H1 (cell line): ENCODE data around the gene TMPRSS9. TPM values are rescaled to one million over a fixed set of nuclear protein-coding genes. Genes with fewer than 3 reads are reported as not detected.
A peak's percentile ranks its signal among the peaks of the same experiment; 100 is the strongest.

Source experiments
- CBX8 ChIP-seq: fragments of 300-800, 300-1000 bp; sonication (generic); IDR thresholded peaks from 2 replicates; pipeline ENCODE4 v1.7.1; 2016; ENCODE audit warnings: low read depth, low read length, borderline replicate concordance
- FOSL1 ChIP-seq: IDR thresholded peaks from 2 replicates; pipeline ENCODE4 v1.6.1; 2011; ENCODE audit warnings: mild to moderate bottlenecking, low read depth, low read length, moderate library complexity; ENCODE audit not compliant: insufficient read depth
- HDAC2 ChIP-seq, 2 experiments: fragments of 300-600 bp in 1 of 2; sonication (generic) in 1 of 2; IDR thresholded peaks; 2 replicates each; pipeline ENCODE4 v1.6.1; 2011 to 2012; ENCODE audit warnings: low read depth in 2 of 2, low read length in 2 of 2, mild to moderate bottlenecking in 2 of 2, moderate library complexity in 2 of 2, borderline replicate concordance in 1 of 2, inconsistent platforms in 1 of 2
- MAFK ChIP-seq: IDR thresholded peaks from 2 replicates; pipeline ENCODE4 v1.6.1; 2012; ENCODE audit warnings: low read depth, mild to moderate bottlenecking, improper control_type of control experiment, low read length
- NANOG ChIP-seq: IDR thresholded peaks from 2 replicates; pipeline ENCODE4 v1.6.1; 2011; ENCODE audit warnings: low read length, low read depth, mild to moderate bottlenecking, inconsistent platforms; ENCODE audit not compliant: insufficient read depth, poor library complexity, severe bottlenecking
- PHF8 ChIP-seq: fragments of 200-600 bp; sonication (generic); conservative IDR thresholded peaks from 2 replicates; pipeline ENCODE4 v1.7.1; 2012; ENCODE audit warnings: low read depth, mild to moderate bottlenecking, inconsistent platforms, low read length, moderate library complexity
- POLR2A ChIP-seq, 2 experiments: IDR thresholded peaks; 1 replicate in 1 of 2; 2 replicates in 1 of 2; pipeline ENCODE4 v1.6.1; 2011; ENCODE audit warnings: low read depth in 2 of 2, low read length in 2 of 2, mild to moderate bottlenecking in 2 of 2; ENCODE audit errors: control extremely low read depth in 1 of 2
- POU5F1 ChIP-seq: IDR thresholded peaks from 2 replicates; pipeline ENCODE4 v1.6.1; 2011; ENCODE audit warnings: low read depth, mild to moderate bottlenecking, low read length, moderate library complexity
- RBBP5 ChIP-seq: IDR thresholded peaks from 2 replicates; pipeline ENCODE4 v1.7.1; 2012; ENCODE audit warnings: low read depth, mild to moderate bottlenecking, inconsistent platforms, low read length, moderate library complexity, borderline replicate concordance
- RNF2 ChIP-seq: fragments of 200-900, 300-1000 bp; sonication (generic); IDR thresholded peaks from 2 replicates; pipeline ENCODE4 v1.7.1; 2016; ENCODE audit warnings: borderline replicate concordance, low read depth, mild to moderate bottlenecking, antibody characterized with exemption, low read length; ENCODE audit not compliant: poor library complexity, severe bottlenecking; ENCODE audit errors: missing control alignments
- RXRA ChIP-seq: IDR thresholded peaks from 2 replicates; pipeline ENCODE4 v1.6.1; 2011; ENCODE audit warnings: low read depth, mild to moderate bottlenecking, low read length, moderate library complexity; ENCODE audit not compliant: insufficient read depth
- SIN3A ChIP-seq, 2 experiments: IDR thresholded peaks in 1 of 2; conservative IDR thresholded peaks in 1 of 2; 2 replicates each; pipeline ENCODE4 v1.6.1; 2011 to 2012; ENCODE audit warnings: low read length in 2 of 2, improper control_type of control experiment in 1 of 2, low read depth in 1 of 2, mild to moderate bottlenecking in 1 of 2
- SP2 ChIP-seq: IDR thresholded peaks from 2 replicates; pipeline ENCODE4 v1.6.1; 2012; ENCODE audit warnings: mild to moderate bottlenecking, low read length, inconsistent platforms
- SP4 ChIP-seq: IDR thresholded peaks from 2 replicates; pipeline ENCODE4 v1.6.1; 2012; ENCODE audit warnings: low read length, inconsistent platforms
- TCF12 ChIP-seq: IDR thresholded peaks from 2 replicates; pipeline ENCODE4 v1.6.1; 2011; ENCODE audit warnings: low read depth, mild to moderate bottlenecking, low read length
- TEAD4 ChIP-seq: IDR thresholded peaks from 2 replicates; pipeline ENCODE4 v1.6.1; 2012; ENCODE audit warnings: low read depth, low read length, inconsistent platforms, mixed read lengths
- polyA plus RNA-seq, 7 experiments: library from polyadenylated mRNA; depleted of rRNA in 3 of 7; stranded (reverse) in 5 of 7; unstranded in 2 of 7; fragments of >200 nt in 5 of 7; fragments of 200-250 nt in 2 of 7; gene quantifications; 1 replicate in 5 of 7; 2 replicates in 1 of 7; 4 replicates in 1 of 7; pipeline versions ENCODE4 v1.2.1 to v1.2.3, GENCODE V29; 2011 to 2013; ENCODE audit warnings: missing spikeins in 2 of 7, mixed read lengths in 2 of 7
- total RNA-seq: library from RNA; stranded (reverse); fragmentation: NEBNext Ultra II Directional; extraction: Animal tissue kit (Norgen Biotek cat#: 25700); gene quantifications from 2 replicates; pipeline ENCODE4 v1.2.1, GENCODE V29; 2021
- TF ChIP-seq, protein P1 (sequence below): IDR thresholded peaks from 2 replicates; pipeline ENCODE4 v1.6.1; 2012; ENCODE audit warnings: low read length, inconsistent platforms

Gene TMPRSS9
- total and polyA plus RNA-seq, 2 of the 8 experiments (the other 6 are each of a cell fraction or from before 2014, with no cell fraction given), result 0.15 to 0.19 TPM

DNA sequence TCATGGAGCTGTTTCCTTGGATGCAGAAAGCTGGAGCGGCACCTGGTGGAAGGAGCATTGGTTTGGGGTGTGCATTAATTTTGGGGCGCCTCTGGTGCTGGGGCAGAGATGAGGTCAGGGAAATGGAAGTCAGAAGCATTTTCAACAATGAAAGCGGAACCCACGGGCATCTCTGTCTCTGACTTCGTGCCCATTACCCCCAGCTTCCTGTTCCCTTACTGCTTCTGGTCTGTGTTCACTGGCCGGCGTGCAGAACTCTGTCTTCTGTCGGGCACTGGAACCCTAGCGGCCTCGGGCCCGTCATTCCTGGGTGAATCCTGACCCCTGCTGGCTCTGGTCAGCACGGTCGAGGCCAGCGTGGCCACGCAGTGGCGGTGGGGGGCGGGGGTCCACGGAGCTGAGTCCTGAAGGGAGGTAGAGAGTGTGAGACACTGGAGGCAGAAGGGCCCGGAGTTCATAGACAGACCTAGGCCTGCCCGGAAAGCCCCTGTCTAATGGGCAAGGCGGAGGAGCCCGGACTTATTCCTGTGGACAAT, 44.2 kb upstream of the TMPRSS9 start (continued):
- no peak for TF ChIP-seq RBBP5
- TF ChIP-seq PHF8, result no peak
- TF ChIP-seq SIN3A (conservative IDR thresholded peaks at IDR 0.05 in 1 of 2, IDR thresholded peaks at IDR 0.05 in 1 of 2; ENCODE audit: low read depth in 1 of 2, low read length in 2 of 2), result peak in 1 of 2 experiments; percentile 77; a peak in 2 of 4 replicates
- no peak for TF ChIP-seq FOSL1
- TF ChIP-seq TCF12, result no peak
- no peak for TF ChIP-seq RXRA
- TF ChIP-seq, protein P1, sequence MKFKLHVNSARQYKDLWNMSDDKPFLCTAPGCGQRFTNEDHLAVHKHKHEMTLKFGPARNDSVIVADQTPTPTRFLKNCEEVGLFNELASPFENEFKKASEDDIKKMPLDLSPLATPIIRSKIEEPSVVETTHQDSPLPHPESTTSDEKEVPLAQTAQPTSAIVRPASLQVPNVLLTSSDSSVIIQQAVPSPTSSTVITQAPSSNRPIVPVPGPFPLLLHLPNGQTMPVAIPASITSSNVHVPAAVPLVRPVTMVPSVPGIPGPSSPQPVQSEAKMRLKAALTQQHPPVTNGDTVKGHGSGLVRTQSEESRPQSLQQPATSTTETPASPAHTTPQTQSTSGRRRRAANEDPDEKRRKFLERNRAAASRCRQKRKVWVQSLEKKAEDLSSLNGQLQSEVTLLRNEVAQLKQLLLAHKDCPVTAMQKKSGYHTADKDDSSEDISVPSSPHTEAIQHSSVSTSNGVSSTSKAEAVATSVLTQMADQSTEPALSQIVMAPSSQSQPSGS, result no peak
- peak; percentile 40; the same call in 1 of the 2 replicates for TF ChIP-seq TEAD4
- TF ChIP-seq POU5F1, result no peak
- no peak for TF ChIP-seq MAFK
- no peak for TF ChIP-seq NANOG
- TF ChIP-seq SP2, result no peak
- TF ChIP-seq SP4, result no peak
- TF ChIP-seq HDAC2 (IDR thresholded peaks at IDR 0.05; ENCODE audit: borderline replicate concordance in 1 of 2, low read depth in 2 of 2, low read length in 2 of 2), result peak; percentile 17 to 45; a peak in 1 of 4 replicates
- no peak for TF ChIP-seq CBX8
- no peak for TF ChIP-seq POLR2A (IDR thresholded peaks at IDR 0.05; ENCODE audit: control extremely low read depth in 1 of 2, low read depth in 2 of 2, low read length in 2 of 2)
- no peak for TF ChIP-seq RNF2
- TF ChIP-seq, all 59 proteins: peak for 10
